Limb (tissue), 2 donors: Measurements from ENCODE around the gene TPK1.
"Not testable (repeated sequence)": the region's sequence is repeated elsewhere in the genome, so short reads cannot be mapped to it uniquely, and the experiment has no call there.

ENCODE experiments used
- DNase-seq, 2 donors: peaks; one replicate each; pipeline ENCODE4 v3.0.0-alpha.2; 2016; ENCODE audit errors: extremely low spot score in 2 of 2

The TPK1 gene

GRCh38 chr7:144777889-144778288 lies 58.0 kb downstream of the TPK1 start:
- DNase-seq, result not testable (repeated sequence)

DNA sequence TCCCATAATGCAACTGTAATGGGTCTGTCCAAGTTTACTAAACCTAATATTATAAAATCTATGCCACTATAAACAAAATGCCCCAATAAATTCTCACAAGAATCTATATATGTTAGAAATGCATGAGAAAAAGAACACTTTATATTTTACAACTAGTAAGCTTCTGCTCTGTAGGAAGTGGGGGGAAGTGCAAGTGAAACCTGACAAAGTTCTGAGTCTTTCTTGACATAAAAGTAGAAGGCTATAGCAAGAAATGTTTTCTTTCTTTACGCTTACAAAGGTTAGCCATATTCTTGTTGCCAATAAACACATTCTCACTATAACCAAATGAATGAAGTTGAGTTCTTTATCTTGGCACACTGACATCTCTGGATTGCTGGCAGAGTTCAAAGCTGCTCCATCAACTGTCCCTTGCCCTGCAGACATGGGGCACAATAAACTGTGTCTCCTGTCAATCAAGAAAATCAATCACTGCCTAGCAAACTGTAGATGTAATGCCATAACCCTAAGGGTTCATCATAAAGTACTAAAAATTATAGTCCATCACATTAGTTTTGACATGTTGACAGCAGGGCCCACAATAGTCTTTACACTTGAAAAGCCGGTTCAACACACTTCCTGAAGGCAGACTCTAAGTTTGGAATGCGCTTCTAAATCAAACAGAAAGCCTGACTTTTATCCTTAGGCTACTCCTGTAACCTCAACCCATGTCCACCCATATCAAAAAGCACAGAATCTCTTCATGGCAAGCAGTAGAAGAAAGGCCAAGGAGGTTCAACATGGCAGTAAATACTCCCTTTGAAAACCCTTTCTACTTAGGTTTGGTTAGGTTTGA lies 58.6 kb downstream of the TPK1 start:
- no peak for DNase-seq

GRCh38 chr7:144776447-144776846 lies 59.4 kb downstream of the TPK1 start:
- no peak for DNase-seq

DNA sequence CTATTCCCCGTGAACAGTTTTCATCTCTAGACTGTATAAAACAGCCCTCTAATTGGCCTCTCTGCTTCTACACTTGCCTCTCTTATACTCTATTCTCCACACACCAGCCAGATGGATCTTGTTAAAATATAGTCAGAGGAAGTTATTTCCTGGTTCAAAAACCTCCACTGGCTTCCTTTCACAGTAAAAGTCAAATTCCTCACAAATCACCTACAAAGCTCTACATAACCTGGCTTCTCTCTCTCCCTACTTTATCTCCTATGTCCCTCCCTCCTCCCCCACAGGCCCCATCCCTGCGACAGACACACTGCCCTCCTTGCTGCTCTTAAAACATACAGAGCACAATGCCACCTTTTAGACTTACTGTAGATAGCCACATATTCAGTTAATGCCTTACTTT lies 60.1 kb downstream of the TPK1 start:
- no peak for DNase-seq

DNA sequence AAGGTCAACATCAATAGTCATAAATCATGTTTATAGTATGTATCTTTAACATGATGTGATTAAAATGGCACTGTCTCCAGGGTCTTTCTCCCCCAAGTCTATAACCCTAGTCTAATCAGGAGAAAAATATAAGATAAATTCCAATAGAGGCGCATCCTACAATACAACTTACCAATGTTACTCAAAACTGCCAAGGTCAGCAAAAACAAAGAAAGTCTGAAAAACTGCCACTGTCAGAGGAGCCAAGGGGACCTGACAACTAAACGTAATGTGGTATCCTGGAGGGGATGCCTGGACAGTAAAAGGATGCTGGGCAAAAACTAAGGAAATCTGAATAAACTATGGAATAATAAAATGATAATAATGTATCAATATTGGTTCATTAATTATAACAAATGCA lies 63.9 kb downstream of the TPK1 start:
- DNase-seq, result no peak

DNA sequence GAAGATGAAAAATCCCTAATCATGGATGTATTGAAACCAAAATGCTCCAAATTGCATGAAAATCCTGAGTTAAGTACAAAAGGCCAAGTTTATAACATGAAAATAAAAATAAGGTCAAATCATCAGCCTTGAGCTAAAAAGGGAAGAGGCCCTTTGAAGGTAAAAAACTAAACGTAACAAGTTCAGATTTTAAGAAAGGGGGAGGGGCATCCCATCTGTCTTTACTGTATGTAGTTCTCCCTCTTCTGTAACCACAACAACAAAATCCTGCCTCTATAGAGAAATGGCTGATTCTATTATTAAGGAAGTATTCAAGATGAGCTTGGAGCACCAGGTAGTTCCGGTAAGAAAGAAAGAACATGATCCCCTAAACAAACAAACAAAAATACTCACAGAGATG lies 64.7 kb downstream of the TPK1 start:
- DNase-seq, result no peak

GRCh38 chr7:144769352-144769751 lies 66.5 kb downstream of the TPK1 start:
- DNase-seq, result no peak

- no peak for DNase-seq
Measured at GRCh38 chr7:144768633-144769032, 67.2 kb downstream of the TPK1 start.

DNA sequence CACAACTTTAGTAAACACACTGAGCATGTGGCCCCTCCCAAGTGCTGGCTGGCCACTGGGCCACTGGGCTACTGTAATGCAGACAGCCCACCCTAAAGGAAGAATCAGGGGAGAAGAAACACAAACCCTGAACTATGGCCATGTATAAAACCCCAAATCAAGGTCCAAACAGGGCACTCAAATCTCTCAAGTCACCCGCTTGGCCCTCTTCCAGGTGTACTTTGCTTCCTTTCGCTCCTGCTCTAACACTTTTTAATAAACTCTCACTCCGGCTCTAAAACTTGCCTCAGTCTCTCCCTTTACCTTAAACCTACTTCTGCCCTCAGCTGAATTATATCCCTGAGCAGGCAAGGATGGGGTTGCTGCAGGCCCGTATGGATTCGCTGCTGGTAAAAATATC lies 72.6 kb downstream of the TPK1 start:
- DNase-seq, result no peak

- no peak for DNase-seq
Measured at GRCh38 chr7:144762853-144763252, 73.0 kb downstream of the TPK1 start.

DNA sequence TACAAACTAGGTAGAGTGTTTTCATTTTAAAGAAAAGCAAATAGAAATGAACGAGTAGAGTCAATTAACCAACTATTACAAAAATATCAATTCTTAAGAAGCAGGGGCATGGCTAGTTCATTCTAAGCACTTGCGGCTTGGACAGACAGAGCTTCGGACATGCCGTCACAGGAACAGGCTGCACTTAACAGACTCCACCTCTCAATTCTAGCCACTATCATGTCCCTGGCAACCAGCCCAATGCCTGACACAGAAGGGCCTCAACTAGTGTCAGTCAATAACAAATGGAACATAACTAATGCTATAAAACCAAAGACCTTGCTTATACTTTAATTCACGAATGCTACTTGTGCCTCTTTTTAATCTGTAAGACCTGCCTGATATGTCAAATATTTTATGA lies 74.4 kb downstream of the TPK1 start:
- DNase-seq, result no peak

DNA sequence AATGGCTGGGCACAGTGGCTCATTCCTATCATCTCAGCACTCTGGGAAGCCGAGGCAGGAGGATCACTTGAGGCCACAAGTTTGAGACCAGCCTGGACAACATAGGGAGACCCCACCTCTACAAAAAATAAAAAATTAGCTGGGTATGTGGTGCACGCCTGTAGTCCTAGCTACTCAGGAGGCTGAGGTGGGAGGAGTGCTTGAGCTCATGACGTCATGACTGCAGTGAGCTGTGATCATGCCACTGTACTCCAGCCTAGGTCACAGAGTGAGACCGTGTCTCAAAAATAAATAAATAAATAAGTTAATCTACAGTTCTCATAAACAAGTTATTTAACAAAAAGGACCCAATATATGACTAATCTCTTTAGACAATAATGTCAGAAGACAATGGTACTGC lies 76.2 kb downstream of the TPK1 start:
- no peak for DNase-seq

DNA sequence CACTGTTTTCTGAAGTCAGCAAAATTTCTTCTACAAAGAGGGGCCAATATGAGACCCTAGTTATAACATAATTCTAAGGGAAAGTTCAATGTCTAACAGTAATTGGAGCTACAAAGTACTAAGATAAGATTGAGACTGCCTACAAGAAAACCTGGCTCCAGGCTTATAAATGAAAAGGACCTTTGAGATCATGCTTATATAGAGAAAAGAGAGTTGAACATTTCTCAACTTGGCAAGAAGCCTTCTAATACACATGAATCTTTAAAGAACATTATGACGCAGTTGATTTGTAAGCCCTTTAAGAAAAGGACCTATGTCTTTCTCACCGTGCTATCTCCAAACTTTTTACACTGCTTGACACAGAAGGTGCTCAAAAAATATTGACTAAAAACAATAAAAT lies 87.9 kb downstream of the TPK1 start:
- DNase-seq, result no peak

DNA sequence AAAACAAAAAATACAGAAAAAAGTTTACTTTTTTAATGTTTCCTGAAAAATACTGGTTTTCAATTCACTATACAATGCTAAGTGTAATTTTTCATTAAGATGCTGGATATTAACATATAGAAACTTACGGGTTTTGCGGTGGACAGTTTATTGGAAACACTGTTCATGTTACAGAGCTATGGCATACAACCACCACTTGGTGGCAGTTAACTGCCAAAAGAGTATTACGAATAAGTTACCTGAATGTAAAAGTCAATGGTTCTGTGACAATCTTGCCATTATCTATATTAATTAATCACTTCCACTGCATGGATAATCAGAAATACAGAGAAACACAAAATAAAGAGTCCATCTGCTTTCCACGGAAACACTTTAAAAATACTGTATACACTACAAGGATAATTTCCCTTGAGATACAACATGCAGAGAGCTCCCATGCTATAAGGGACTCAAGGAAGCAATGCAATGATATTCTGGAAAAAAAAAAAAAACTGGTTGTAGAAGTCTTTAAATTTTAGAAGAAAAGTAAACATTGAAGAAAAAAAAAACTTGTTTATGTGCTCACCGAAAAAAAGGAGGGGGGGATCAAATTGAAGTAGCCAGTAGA lies 97.0 kb downstream of the TPK1 start:
- DNase-seq, result peak in 1 of 2 donors; percentile 40

GRCh38 chr7:144738146-144738545 lies 97.7 kb downstream of the TPK1 start:
- DNase-seq, result no peak

DNA sequence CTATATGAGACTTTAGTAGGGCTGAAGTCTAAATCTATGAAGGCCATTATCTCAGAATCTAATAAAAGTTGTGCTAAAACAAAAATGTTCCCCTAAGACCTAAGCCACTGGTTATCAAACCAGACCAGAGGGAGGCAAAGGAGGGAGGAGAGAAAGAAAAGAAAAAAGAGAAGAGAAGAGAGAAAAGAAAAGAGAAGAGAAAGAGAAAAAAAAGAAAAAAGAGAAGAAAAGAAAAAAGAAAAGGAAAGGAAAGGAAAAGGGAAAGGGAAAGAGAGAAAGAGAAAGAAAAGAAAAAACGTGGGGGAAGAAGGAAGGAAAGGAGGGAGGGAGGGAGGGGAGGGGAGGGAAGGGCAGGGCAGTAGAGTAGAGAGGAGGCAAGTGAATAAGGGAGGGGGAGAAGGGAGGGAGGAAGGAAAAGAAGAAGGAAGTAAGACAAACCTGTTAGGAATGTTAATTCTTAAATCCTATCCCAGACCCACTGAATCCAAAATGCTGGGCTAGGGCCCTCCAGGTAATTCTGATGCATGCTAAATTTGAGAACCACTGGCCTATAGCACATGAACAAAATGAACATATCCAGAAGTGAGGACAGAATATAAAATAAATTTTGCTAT lies 98.9 kb downstream of the TPK1 start:
- DNase-seq, result no peak

DNA sequence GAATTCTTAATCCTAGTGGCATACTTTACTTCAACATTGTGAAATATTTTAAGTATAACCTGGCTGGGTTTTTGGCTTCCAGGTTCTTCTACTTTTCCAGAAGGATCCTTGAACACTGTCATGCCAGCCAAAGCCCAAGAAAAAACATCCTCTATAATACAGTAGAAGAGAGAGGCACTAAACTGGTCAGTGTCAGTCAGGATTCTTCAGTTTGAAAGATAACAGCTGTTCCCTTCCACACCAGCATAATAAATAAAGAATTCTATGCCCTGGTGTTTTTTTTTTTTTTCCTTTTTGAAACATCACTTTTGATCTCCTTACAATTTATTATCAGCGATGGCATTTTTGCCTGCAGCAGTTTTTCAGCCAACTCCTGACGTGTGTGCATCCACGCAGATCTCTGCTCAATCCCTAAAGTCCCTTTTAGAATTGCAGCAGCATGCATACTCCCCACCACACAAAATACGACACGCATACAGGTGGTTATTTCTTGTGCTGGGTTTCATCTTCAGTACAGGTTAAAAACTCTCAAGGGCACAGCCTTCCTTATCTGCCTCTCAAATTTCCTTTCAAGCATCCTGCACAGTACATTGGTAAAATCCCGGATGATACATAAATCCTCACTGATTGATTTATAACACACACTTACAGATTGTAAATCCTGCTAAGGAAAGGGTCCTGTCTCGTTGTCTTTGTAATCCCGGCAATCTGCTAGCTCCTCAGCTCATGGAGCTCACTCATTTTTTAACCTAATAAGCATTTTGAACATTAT lies 100.2 kb downstream of the TPK1 start:
- no peak for DNase-seq

- DNase-seq, result no peak
Measured at GRCh38 chr7:144731661-144732351, 104.0 kb downstream of the TPK1 start.

- DNase-seq, result no peak
Measured at GRCh38 chr7:144730224-144730623, 105.6 kb downstream of the TPK1 start.

DNA sequence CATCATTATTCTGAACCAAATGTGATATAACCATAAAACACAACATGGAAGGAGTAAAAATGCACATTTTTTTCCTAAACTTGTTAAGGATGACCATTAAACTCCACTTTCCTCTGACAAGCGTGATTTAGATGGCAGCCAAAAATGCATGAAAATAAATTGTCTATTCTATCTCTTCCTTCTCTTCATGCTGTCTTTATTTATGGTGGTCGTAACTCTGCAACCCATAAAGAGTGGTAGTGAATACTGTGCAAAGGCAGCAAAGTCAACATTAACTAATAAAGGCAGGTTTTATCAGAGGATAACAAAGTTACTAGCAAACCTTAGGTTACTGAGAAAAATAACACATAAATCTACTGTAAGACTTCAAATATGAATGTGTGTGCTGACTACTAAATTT lies 106.6 kb downstream of the TPK1 start:
- no peak for DNase-seq

DNA sequence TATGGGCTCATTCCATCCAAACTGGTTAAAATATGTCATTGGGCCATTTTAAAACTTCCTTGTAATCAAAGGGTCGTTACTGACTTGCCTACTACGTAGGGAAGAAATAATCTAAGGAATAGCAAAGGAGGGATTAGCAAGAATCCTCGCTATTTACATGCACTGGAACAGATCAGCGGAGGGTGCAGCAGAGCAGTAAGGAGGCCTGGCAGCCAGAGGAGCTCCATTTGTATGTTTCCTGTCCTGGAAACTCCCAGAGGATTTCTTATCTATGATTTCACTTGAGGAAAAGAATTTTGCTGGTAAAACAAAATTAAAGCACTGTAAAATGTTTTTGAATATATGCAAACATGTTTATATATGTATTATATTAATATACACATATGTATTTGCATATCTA lies 107.3 kb downstream of the TPK1 start:
- no peak for DNase-seq
